Superior temporal gyrus (tissue), 1 donor: ENCODE results near the gene ARG2.

ENCODE experiments used
- DNase-seq: peaks from one replicate; pipeline ENCODE4 v3.0.0-alpha.2; 2016; ENCODE audit errors: extremely low spot score

The ARG2 gene

GRCh38 chr14:67638642-67639041 lies 18.9 kb downstream of the ARG2 start:
- DNase-seq = no peak

GRCh38 chr14:67641480-67641879 lies 21.8 kb downstream of the ARG2 start:
- no peak for DNase-seq

- no peak for DNase-seq
Measured at GRCh38 chr14:67641902-67642749, 22.4 kb downstream of the ARG2 start.

- no peak for DNase-seq
Measured at GRCh38 chr14:67643713-67644112, 24.0 kb downstream of the ARG2 start.

- peak; percentile 38 for DNase-seq
Measured at GRCh38 chr14:67644428-67644827, 24.7 kb downstream of the ARG2 start.

GRCh38 chr14:67645414-67645813 lies 25.7 kb downstream of the ARG2 start:
- no peak for DNase-seq

- no peak for DNase-seq
Measured at GRCh38 chr14:67646131-67646530, 26.4 kb downstream of the ARG2 start.

GRCh38 chr14:67650151-67650550 lies 30.4 kb downstream of the ARG2 start:
- peak; percentile 47 for DNase-seq

- no peak for DNase-seq
Measured at GRCh38 chr14:67650694-67651093, 31.0 kb downstream of the ARG2 start.

- DNase-seq = no peak
Measured at GRCh38 chr14:67652189-67652588, 32.5 kb downstream of the ARG2 start.

- DNase-seq = no peak
Measured at GRCh38 chr14:67653651-67654280, 34.0 kb downstream of the ARG2 start.

- no peak for DNase-seq
Measured at GRCh38 chr14:67663633-67664032, 43.9 kb downstream of the ARG2 start.

GRCh38 chr14:67665868-67666267 lies 46.1 kb downstream of the ARG2 start:
- DNase-seq = no peak

- DNase-seq = peak; percentile 83
Measured at GRCh38 chr14:67666750-67667449, 47.2 kb downstream of the ARG2 start.

GRCh38 chr14:67668559-67668958 lies 48.8 kb downstream of the ARG2 start:
- no peak for DNase-seq

GRCh38 chr14:67673451-67673850 lies 53.7 kb downstream of the ARG2 start:
- no peak for DNase-seq

GRCh38 chr14:67674139-67674479 lies 54.4 kb downstream of the ARG2 start:
- peak; percentile 74 for DNase-seq

GRCh38 chr14:67674480-67675218 lies 54.9 kb downstream of the ARG2 start, which contains the start of gene VTI1B:
Gene VTI1B (minus strand): TSS chr14:67674632. CDS start chr14:67674489, 143 bp downstream.
- peak; percentile 83 for DNase-seq

GRCh38 chr14:67675219-67675582 lies 55.5 kb downstream of the ARG2 start:
- DNase-seq = no peak

GRCh38 chr14:67679006-67679405 lies 59.3 kb downstream of the ARG2 start:
- DNase-seq = no peak

GRCh38 chr14:67680121-67680602 lies 60.4 kb downstream of the ARG2 start:
- no peak for DNase-seq

GRCh38 chr14:67680941-67681340 lies 61.2 kb downstream of the ARG2 start:
- DNase-seq = no peak
